HepG2 (cell line): ENCODE data around the gene PRR33. TPM values are rescaled to one million over a fixed set of nuclear protein-coding genes. Genes with fewer than 3 reads are reported as not detected.

ENCODE experiments used
- AGO1 ChIP-seq: fragments of 200-400 bp; formaldehyde crosslinking; IDR thresholded peaks from 2 replicates; pipeline ENCODE4 v1.6.1; 2017; ENCODE audit warnings: mild to moderate bottlenecking, low read depth, low read length, moderate library complexity; ENCODE audit not compliant: poor library complexity, severe bottlenecking
- CAMTA2 ChIP-seq: sonication (generic); formaldehyde crosslinking; IDR thresholded peaks from 2 replicates; pipeline ENCODE4 v1.4.0; 2020; ENCODE audit warnings: mild to moderate bottlenecking, missing genetic modification reagents, borderline replicate concordance
- CCAR2 ChIP-seq: fragments of 200-400 bp; formaldehyde crosslinking; optimal IDR thresholded peaks from 2 replicates; pipeline ENCODE3; 2018; ENCODE audit warnings: low read depth, mild to moderate bottlenecking, low read length, moderate library complexity
- DMAP1 ChIP-seq: IDR thresholded peaks from 2 replicates; pipeline ENCODE4 v1.6.1; 2016
- DR1 ChIP-seq: sonication (generic); formaldehyde crosslinking; IDR thresholded peaks from 2 replicates; pipeline ENCODE4 v1.8.0; 2021; ENCODE audit warnings: mild to moderate bottlenecking, missing genetic modification reagents, inconsistent platforms
- FIP1L1 ChIP-seq: fragments of 200-400 bp; formaldehyde crosslinking; IDR thresholded peaks from 2 replicates; pipeline ENCODE4 v1.6.1; 2018; ENCODE audit warnings: low read depth, mild to moderate bottlenecking, low read length, moderate library complexity, borderline replicate concordance; ENCODE audit not compliant: insufficient read depth
- FOSL1 ChIP-seq: sonication (generic); formaldehyde crosslinking; IDR thresholded peaks from 2 replicates; pipeline ENCODE4 v1.9.0; 2021; ENCODE audit warnings: missing genetic modification reagents, borderline replicate concordance
- FOXJ3 ChIP-seq: sonication (generic); formaldehyde crosslinking; IDR thresholded peaks from 2 replicates; pipeline ENCODE4 v1.4.0; 2020; ENCODE audit warnings: missing genetic modification reagents, mild to moderate bottlenecking, borderline replicate concordance
- GPN1 ChIP-seq: sonication (generic); formaldehyde crosslinking; IDR thresholded peaks from 2 replicates; pipeline ENCODE4 v1.5.1; 2020; ENCODE audit warnings: missing genetic modification reagents, borderline replicate concordance
- JUN ChIP-seq: sonication (generic); formaldehyde crosslinking; IDR thresholded peaks from 2 replicates; pipeline ENCODE4 v1.4.0; 2020; ENCODE audit warnings: mild to moderate bottlenecking, missing genetic modification reagents
- KDM5A ChIP-seq: fragments of 200-600 bp; sonication (generic); IDR thresholded peaks from 2 replicates; pipeline ENCODE4 v1.7.0; 2018; ENCODE audit warnings: antibody characterized with exemption, mild to moderate bottlenecking, low read length, borderline replicate concordance
- KLF9 ChIP-seq: IDR thresholded peaks from 2 replicates; pipeline ENCODE4 v1.6.1; 2016; ENCODE audit warnings: low read depth
- RNF2 ChIP-seq: fragments of 450-650 bp; conservative IDR thresholded peaks from 2 replicates; pipeline ENCODE4 v1.6.1; 2016; ENCODE audit warnings: low read depth
- SNRNP70 ChIP-seq: fragments of 200-400 bp; formaldehyde crosslinking; IDR thresholded peaks from 2 replicates; pipeline ENCODE4 v1.6.1; 2017; ENCODE audit warnings: mild to moderate bottlenecking, low read depth, low read length, moderate library complexity
- ZBTB38 ChIP-seq: sonication (generic); formaldehyde crosslinking; IDR thresholded peaks from 2 replicates; pipeline ENCODE4 v1.5.1; 2020; ENCODE audit warnings: mild to moderate bottlenecking, missing genetic modification reagents
- ZNF24 ChIP-seq: fragments of 450-650 bp; IDR thresholded peaks from 2 replicates; pipeline ENCODE4 v1.6.1; 2017; ENCODE audit warnings: antibody characterized with exemption, mild to moderate bottlenecking
- ZNF382 ChIP-seq: sonication (generic); formaldehyde crosslinking; IDR thresholded peaks from 2 replicates; pipeline ENCODE4 v1.5.0; 2020; ENCODE audit warnings: missing genetic modification reagents, mild to moderate bottlenecking, borderline replicate concordance
- ZNF563 ChIP-seq: sonication (generic); formaldehyde crosslinking; IDR thresholded peaks from 2 replicates; pipeline ENCODE4 v1.8.0; 2022; ENCODE audit warnings: mild to moderate bottlenecking, moderate library complexity, missing genetic modification reagents
- ZNF678 ChIP-seq: sonication (generic); formaldehyde crosslinking; IDR thresholded peaks from 2 replicates; pipeline ENCODE4 v1.4.0; 2020; ENCODE audit warnings: mild to moderate bottlenecking, missing genetic modification reagents
- polyA plus RNA-seq, 8 experiments: library from polyadenylated mRNA; depleted of rRNA in 3 of 8; stranded (reverse) in 7 of 8; unstranded in 1 of 8; fragments of >200 nt; fragmentation: Illumina TruSeq in 4 of 8; extraction: Trizol in 4 of 8; gene quantifications; 2 replicates each; pipeline versions ENCODE4 v1.2.1 to v1.2.3, GENCODE V29; 2011 to 2016; ENCODE audit warnings: low read depth in 4 of 8, missing spikeins in 1 of 8, mixed read lengths in 1 of 8; ENCODE audit not compliant: insufficient read depth in 1 of 8
- total RNA-seq, 5 experiments: library from RNA; depleted of rRNA; stranded (reverse); fragments of >200 nt; fragmentation: Illumina TruSeq; extraction: Trizol; gene quantifications; 2 replicates each; pipeline ENCODE4 v1.2.3, GENCODE V29; 2016; ENCODE audit warnings: low read depth in 1 of 5
- TF ChIP-seq, protein P1 (sequence below): IDR thresholded peaks from 2 replicates; pipeline ENCODE4 v1.6.1; 2016
- TF ChIP-seq, protein P2 (sequence below): IDR thresholded peaks from 2 replicates; pipeline ENCODE4 v1.6.1; 2016; ENCODE audit warnings: low read depth, borderline replicate concordance
- TF ChIP-seq, protein P3 (sequence below): IDR thresholded peaks from 2 replicates; pipeline ENCODE4 v1.6.1; 2016; ENCODE audit warnings: mild to moderate bottlenecking
- TF ChIP-seq, protein P4 (sequence below): sonication (generic); formaldehyde crosslinking; IDR thresholded peaks from 2 replicates; pipeline ENCODE4 v1.8.0; 2022; ENCODE audit warnings: mild to moderate bottlenecking, missing genetic modification reagents, borderline replicate concordance
- TF ChIP-seq, protein P5 (sequence below): sonication (generic); formaldehyde crosslinking; IDR thresholded peaks from 2 replicates; pipeline ENCODE4 v1.5.1; 2020; ENCODE audit warnings: mild to moderate bottlenecking, missing genetic modification reagents, moderate library complexity

PRR33 gene
- total and polyA plus RNA-seq, 2 of the 13 experiments (the other 11 are each of a cell fraction or from before 2014, with no cell fraction given), result not detected

DNA sequence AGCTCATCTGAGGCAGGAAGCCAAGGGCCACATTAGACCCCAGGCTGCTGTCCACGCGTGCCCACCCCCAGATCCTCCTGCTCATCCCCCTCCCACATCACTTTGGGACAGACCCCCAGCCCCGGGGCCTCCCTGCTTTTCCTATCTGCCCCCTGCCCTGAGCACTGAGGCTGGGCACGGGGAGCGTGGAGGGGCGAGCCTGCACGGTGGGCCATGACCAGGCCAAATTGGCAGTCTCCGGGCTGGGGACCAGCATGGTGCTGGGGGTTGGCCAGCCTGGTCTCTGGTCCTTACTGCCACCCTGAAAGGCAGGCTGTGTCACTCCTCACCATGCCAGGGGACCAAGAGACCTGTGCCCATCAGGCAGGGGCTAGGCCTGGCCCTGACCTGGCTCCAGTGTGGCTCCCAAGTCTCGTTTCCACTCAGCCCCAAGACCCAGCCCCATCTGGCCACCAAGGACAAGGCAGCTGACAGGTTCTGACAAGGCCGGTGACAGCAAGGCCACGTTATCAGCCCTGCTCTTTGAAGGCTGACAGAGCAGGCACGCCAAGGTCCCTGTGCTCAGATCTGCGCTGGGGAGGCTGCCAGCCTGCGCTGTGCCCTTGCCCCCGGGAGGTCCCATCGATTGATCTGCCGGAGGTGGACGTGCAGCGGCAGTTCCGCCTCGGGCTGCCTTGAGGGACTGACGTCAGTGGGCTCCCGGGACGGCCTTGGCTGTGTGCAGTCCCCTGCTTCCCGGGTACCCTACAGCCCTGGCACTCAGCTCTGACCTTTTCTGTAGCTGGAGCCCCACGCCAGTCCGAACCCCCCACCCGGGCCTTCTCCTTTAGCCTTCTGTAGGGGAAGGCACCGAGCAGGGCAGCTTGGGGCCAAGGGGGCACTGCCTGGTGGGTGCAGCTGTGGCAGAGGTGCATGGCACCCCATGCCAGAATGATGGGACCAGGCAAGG, 49.3 kb downstream of the PRR33 start (continued):
- TF ChIP-seq, protein P1, sequence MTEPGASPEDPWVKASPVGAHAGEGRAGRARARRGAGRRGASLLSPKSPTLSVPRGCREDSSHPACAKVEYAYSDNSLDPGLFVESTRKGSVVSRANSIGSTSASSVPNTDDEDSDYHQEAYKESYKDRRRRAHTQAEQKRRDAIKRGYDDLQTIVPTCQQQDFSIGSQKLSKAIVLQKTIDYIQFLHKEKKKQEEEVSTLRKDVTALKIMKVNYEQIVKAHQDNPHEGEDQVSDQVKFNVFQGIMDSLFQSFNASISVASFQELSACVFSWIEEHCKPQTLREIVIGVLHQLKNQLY (CRISPR knock-in tag), result peak; percentile 97
- no peak for TF ChIP-seq AGO1
- TF ChIP-seq ZBTB38 (CRISPR knock-in tag), result peak; percentile 99
- TF ChIP-seq, protein P2, sequence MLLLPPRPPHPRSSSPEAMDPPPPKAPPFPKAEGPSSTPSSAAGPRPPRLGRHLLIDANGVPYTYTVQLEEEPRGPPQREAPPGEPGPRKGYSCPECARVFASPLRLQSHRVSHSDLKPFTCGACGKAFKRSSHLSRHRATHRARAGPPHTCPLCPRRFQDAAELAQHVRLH (CRISPR knock-in tag), result peak; percentile 21; the same call in 1 of the 2 replicates
- peak; percentile 53; the same call in 1 of the 2 replicates for TF ChIP-seq ZNF563 (CRISPR knock-in tag)
- TF ChIP-seq CAMTA2 (CRISPR knock-in tag), result 0 out of 2 replicates have a peak, but pooled peaks have one; percentile 71
- TF ChIP-seq JUN, result peak; percentile 70; the same call in 1 of the 2 replicates
- TF ChIP-seq, protein P3, sequence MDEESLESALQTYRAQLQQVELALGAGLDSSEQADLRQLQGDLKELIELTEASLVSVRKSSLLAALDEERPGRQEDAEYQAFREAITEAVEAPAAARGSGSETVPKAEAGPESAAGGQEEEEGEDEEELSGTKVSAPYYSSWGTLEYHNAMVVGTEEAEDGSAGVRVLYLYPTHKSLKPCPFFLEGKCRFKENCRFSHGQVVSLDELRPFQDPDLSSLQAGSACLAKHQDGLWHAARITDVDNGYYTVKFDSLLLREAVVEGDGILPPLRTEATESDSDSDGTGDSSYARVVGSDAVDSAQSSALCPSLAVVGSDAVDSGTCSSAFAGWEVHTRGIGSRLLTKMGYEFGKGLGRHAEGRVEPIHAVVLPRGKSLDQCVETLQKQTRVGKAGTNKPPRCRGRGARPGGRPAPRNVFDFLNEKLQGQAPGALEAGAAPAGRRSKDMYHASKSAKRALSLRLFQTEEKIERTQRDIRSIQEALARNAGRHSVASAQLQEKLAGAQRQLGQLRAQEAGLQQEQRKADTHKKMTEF (CRISPR knock-in tag), result peak; percentile 95
- TF ChIP-seq, protein P4, sequence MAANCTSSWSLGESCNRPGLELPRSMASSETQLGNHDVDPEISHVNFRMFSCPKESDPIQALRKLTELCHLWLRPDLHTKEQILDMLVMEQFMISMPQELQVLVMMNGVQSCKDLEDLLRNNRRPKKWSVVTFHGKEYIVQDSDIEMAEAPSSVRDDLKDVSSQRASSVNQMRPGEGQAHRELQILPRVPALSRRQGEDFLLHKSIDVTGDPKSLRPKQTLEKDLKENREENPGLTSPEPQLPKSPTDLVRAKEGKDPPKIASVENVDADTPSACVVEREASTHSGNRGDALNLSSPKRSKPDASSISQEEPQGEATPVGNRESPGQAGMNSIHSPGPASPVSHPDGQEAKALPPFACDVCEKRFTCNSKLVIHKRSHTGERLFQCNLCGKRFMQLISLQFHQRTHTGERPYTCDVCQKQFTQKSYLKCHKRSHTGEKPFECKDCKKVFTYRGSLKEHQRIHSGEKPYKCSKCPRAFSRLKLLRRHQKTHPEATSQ (CRISPR knock-in tag), result no peak
- TF ChIP-seq FIP1L1, result no peak
- no peak for TF ChIP-seq CCAR2
- TF ChIP-seq, protein P5, sequence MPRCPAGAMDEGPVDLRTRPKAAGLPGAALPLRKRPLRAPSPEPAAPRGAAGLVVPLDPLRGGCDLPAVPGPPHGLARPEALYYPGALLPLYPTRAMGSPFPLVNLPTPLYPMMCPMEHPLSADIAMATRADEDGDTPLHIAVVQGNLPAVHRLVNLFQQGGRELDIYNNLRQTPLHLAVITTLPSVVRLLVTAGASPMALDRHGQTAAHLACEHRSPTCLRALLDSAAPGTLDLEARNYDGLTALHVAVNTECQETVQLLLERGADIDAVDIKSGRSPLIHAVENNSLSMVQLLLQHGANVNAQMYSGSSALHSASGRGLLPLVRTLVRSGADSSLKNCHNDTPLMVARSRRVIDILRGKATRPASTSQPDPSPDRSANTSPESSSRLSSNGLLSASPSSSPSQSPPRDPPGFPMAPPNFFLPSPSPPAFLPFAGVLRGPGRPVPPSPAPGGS, result peak; percentile 95
- peak; percentile 38; the same call in 1 of the 2 replicates for TF ChIP-seq FOXJ3 (CRISPR knock-in tag)
- TF ChIP-seq KDM5A, result no peak
- 0 out of 2 replicates have a peak, but pooled peaks have one; percentile 66 for TF ChIP-seq KLF9 (CRISPR knock-in tag)
- no peak for TF ChIP-seq ZNF678
- no peak for TF ChIP-seq ZNF24
- TF ChIP-seq FOSL1, result no peak
- no peak for TF ChIP-seq SNRNP70
- no peak for TF ChIP-seq GPN1
- peak; percentile 84 for TF ChIP-seq RNF2
- no peak for TF ChIP-seq ZNF382 (CRISPR knock-in tag)
- peak; percentile 57; the same call in 1 of the 2 replicates for TF ChIP-seq DMAP1 (CRISPR knock-in tag)
- no peak for TF ChIP-seq DR1 (CRISPR knock-in tag)
